ENCODE measurements around the gene NUFIP2.

DNA sequence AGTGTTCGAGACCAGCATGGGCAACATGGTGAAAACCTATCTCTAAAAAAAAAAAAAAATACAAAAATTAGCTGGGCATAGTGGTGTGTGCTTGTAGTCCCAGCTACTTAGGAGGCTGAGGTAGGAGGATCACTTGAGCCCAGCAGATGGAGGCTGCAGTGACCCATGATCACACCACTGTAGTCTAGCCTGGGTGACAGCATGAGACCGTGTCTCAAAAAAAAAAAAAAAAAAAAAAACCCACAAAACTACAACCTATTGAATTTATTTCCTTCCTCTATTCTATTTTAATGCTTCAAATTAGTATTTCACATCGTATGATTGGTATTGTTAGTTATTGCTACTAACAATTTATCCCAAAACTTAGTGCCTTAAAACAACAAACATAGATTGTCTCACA is 9.4 kb upstream of the NUFIP2 start:
- TF ChIP-seq POLR2A (IDR thresholded peaks at IDR 0.05): no peak
- TF ChIP-seq, protein P1, sequence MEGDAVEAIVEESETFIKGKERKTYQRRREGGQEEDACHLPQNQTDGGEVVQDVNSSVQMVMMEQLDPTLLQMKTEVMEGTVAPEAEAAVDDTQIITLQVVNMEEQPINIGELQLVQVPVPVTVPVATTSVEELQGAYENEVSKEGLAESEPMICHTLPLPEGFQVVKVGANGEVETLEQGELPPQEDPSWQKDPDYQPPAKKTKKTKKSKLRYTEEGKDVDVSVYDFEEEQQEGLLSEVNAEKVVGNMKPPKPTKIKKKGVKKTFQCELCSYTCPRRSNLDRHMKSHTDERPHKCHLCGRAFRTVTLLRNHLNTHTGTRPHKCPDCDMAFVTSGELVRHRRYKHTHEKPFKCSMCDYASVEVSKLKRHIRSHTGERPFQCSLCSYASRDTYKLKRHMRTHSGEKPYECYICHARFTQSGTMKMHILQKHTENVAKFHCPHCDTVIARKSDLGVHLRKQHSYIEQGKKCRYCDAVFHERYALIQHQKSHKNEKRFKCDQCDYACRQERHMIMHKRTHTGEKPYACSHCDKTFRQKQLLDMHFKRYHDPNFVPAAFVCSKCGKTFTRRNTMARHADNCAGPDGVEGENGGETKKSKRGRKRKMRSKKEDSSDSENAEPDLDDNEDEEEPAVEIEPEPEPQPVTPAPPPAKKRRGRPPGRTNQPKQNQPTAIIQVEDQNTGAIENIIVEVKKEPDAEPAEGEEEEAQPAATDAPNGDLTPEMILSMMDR (IDR thresholded peaks at IDR 0.05): no peak
- no peak for TF ChIP-seq EP300 (IDR thresholded peaks at IDR 0.05)
